Measurements from ENCODE around the gene PRIM2.
"Not testable (repeated sequence)": the region's sequence is repeated elsewhere in the genome, so short reads cannot be mapped to it uniquely, and the experiment has no call there.

GRCh38 chr6:57519198-57519597, 201.8 kb downstream of the PRIM2 start:
- TF ChIP-seq EZH2 (IDR thresholded peaks at IDR 0.05; ENCODE audit: low read depth, unreplicated experiment); POLR2AphosphoS5 (IDR thresholded peaks at IDR 0.05; ENCODE audit: low read depth); EZH2phosphoT487 (IDR thresholded peaks at IDR 0.05; ENCODE audit: unreplicated experiment); JUNB (IDR thresholded peaks at IDR 0.05; ENCODE audit: unreplicated experiment); ETS1 (IDR thresholded peaks at IDR 0.05); ZNF331 (CRISPR knock-in tag; IDR thresholded peaks at IDR 0.05; ENCODE audit: low read depth): not testable (repeated sequence)
- TF ChIP-seq, protein P1, sequence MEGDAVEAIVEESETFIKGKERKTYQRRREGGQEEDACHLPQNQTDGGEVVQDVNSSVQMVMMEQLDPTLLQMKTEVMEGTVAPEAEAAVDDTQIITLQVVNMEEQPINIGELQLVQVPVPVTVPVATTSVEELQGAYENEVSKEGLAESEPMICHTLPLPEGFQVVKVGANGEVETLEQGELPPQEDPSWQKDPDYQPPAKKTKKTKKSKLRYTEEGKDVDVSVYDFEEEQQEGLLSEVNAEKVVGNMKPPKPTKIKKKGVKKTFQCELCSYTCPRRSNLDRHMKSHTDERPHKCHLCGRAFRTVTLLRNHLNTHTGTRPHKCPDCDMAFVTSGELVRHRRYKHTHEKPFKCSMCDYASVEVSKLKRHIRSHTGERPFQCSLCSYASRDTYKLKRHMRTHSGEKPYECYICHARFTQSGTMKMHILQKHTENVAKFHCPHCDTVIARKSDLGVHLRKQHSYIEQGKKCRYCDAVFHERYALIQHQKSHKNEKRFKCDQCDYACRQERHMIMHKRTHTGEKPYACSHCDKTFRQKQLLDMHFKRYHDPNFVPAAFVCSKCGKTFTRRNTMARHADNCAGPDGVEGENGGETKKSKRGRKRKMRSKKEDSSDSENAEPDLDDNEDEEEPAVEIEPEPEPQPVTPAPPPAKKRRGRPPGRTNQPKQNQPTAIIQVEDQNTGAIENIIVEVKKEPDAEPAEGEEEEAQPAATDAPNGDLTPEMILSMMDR (conservative IDR thresholded peaks at IDR 0.05; ENCODE audit: low read depth in 2 of 2): not testable (repeated sequence)
- TF ChIP-seq, protein P2, sequence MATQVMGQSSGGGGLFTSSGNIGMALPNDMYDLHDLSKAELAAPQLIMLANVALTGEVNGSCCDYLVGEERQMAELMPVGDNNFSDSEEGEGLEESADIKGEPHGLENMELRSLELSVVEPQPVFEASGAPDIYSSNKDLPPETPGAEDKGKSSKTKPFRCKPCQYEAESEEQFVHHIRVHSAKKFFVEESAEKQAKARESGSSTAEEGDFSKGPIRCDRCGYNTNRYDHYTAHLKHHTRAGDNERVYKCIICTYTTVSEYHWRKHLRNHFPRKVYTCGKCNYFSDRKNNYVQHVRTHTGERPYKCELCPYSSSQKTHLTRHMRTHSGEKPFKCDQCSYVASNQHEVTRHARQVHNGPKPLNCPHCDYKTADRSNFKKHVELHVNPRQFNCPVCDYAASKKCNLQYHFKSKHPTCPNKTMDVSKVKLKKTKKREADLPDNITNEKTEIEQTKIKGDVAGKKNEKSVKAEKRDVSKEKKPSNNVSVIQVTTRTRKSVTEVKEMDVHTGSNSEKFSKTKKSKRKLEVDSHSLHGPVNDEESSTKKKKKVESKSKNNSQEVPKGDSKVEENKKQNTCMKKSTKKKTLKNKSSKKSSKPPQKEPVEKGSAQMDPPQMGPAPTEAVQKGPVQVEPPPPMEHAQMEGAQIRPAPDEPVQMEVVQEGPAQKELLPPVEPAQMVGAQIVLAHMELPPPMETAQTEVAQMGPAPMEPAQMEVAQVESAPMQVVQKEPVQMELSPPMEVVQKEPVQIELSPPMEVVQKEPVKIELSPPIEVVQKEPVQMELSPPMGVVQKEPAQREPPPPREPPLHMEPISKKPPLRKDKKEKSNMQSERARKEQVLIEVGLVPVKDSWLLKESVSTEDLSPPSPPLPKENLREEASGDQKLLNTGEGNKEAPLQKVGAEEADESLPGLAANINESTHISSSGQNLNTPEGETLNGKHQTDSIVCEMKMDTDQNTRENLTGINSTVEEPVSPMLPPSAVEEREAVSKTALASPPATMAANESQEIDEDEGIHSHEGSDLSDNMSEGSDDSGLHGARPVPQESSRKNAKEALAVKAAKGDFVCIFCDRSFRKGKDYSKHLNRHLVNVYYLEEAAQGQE (IDR thresholded peaks at IDR 0.05; ENCODE audit: unreplicated experiment): not testable (repeated sequence)

All from GM23338 (cell line).